A549 treated with AZD2906 at 1 μM for 4 hours (cell line): ENCODE measurements around the gene OR51E2. TPM values are rescaled to one million over a fixed set of nuclear protein-coding genes. Genes with fewer than 3 reads are reported as not detected.

Experiments used
- total RNA-seq: library from RNA; stranded (reverse); fragments of 200-300 nt; extraction: Qiagen RNA extraction; gene quantifications from 5 replicates; pipeline ENCODE4 v1.2.3, GENCODE V29; 2022

The OR51E2 gene
- not detected in 5 replicates for total RNA-seq

GRCh38 chr11:4697585-4697984, at the start of gene OR51E2:
Gene OR51E2, minus strand, starts transcription at chr11:4697853. Its CDS starts 15,142 bp downstream, at chr11:4682711.

GRCh38 chr11:4704054-4704789, 6.6 kb upstream of the OR51E2 start, which contains the start of gene MMP26:
Gene MMP26, plus strand, starts transcription at chr11:4704784.

GRCh38 chr11:4643682-4644081, 54.0 kb downstream of the OR51E2 start, which contains the start of gene OR51E1:
Gene OR51E1, plus strand, starts transcription at chr11:4643982. Its CDS starts 8,545 bp downstream, at chr11:4652527.

GRCh38 chr11:4636962-4637661, 60.5 kb downstream of the OR51E2 start, which contains the start of gene OR51D1:
Gene OR51D1, plus strand, starts transcription at chr11:4637477. Its CDS starts 2,314 bp downstream, at chr11:4639791.

Other genes starting within 250 kb of the OR51E2 start
- gene OR52K2, start 248.6 kb downstream of the OR51E2 start, total RNA-seq = not detected in 5 replicates
- not detected in 5 replicates for gene OR52K1, start 215.2 kb downstream of the OR51E2 start, total RNA-seq
- not detected in 5 replicates for gene OR52M1, start 152.7 kb downstream of the OR51E2 start, total RNA-seq
- gene OR52I2, start 116.1 kb downstream of the OR51E2 start, total RNA-seq = not detected in 5 replicates
- not detected in 5 replicates for gene OR52I1, start 103.8 kb downstream of the OR51E2 start, total RNA-seq
- gene TRIM68, start 89.6 kb downstream of the OR51E2 start, total RNA-seq = 7.6 to 9.6 TPM (median 8.4 TPM) in 5 replicates
- gene OR51D1, start 60.4 kb downstream of the OR51E2 start, total RNA-seq = not detected in 5 replicates
- not detected in 5 replicates for gene OR51E1, start 53.9 kb downstream of the OR51E2 start, total RNA-seq
- gene MMP26, start 6.9 kb upstream of the OR51E2 start, total RNA-seq = not detected in 5 replicates
- not detected in 5 replicates for gene OR51F1, start 72.1 kb upstream of the OR51E2 start, total RNA-seq
- gene OR52R1, start 106.5 kb upstream of the OR51E2 start, total RNA-seq = not detected in 5 replicates
- not detected in 5 replicates for gene OR51F2, start 123.5 kb upstream of the OR51E2 start, total RNA-seq
- gene OR51S1, start 151.4 kb upstream of the OR51E2 start, total RNA-seq = not detected in 5 replicates
- gene OR51T1, start 184.0 kb upstream of the OR51E2 start, total RNA-seq = not detected in 5 replicates
- gene OR51A7, start 205.9 kb upstream of the OR51E2 start, total RNA-seq = not detected in 5 replicates
- not detected in 5 replicates for gene OR51G2, start 221.5 kb upstream of the OR51E2 start, total RNA-seq
- not detected in 5 replicates for gene OR51G1, start 226.5 kb upstream of the OR51E2 start, total RNA-seq
- not detected in 5 replicates for gene OR51A4, start 249.8 kb upstream of the OR51E2 start, total RNA-seq